HG02938 (cell line): ENCODE results near the gene TNRC18.

Experiments used
- ATAC-seq: cut with Tn5 transposase; IDR thresholded peaks from one replicate; pipeline ENCODE4 v1.9.1; 2021; ENCODE audit warnings: mild to moderate bottlenecking, moderate library complexity; ENCODE audit not compliant: unreplicated experiment

TNRC18 gene

DNA sequence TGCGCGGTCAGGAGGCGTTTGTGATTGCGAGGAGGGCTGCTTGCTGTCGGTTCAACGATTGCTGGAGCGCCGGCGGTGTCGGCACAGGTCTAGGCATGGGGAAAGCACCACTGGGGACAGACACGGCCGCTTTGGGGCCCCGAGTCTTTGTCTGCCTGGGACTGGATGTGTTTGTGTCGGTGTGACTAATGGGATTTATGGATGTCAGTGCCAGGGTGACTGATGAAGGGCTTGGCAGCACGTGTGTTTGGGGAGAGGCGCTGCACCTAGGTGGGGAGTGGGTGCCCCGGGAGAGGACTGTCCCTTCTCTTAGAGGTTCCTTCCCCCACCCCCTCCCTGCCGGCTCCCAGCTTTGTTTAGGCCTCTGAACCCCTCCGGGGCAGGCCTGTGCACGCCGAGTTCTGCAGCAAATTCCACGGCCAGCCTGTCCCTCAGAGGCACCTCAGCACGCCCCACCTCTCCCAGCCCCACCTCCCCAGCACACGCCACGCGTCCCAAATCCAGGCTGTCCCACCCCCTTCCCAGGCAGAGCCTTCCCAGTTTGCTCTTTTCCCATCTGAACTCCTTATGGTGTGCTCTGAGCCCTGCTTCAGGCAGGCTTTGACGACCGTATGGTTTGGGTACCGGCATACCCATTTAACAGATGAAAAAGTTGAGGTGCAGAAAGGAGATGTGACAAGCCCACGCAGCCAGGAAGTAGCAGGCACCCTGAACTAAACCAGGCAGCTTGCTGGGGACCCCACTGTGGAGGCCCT, 6.4 kb upstream of the TNRC18 start:
- no peak for ATAC-seq

DNA sequence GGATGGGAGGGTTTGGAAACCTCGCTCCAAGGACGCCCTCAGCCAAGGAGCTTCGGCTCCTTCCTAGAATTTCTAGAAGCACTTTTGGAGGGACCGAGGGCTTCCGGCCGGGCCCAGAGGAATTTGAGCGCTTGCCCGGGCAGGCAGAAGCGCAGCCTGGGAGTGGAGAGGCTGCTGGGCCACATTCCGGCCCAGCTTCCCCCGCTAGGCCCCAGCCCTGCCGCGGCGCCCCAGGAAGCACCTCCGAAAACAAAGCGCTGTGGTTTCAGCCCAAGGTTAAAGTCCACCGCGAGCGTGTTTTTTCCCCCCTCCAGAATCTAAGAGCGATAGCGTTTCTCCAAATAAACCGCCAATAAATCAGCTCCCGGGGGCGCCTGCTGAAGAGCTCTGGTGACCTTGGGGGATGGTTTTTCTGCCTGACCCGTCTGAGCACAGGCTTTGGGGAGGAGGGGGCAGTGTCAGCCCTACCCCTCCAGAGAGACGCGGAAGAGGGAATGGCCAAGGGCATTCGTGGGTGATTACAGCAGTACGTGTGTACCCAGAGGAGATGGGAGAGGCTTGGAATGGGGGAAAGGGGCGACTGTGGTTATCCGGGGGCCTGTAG, 5.7 kb upstream of the TNRC18 start:
- ATAC-seq: no peak

DNA sequence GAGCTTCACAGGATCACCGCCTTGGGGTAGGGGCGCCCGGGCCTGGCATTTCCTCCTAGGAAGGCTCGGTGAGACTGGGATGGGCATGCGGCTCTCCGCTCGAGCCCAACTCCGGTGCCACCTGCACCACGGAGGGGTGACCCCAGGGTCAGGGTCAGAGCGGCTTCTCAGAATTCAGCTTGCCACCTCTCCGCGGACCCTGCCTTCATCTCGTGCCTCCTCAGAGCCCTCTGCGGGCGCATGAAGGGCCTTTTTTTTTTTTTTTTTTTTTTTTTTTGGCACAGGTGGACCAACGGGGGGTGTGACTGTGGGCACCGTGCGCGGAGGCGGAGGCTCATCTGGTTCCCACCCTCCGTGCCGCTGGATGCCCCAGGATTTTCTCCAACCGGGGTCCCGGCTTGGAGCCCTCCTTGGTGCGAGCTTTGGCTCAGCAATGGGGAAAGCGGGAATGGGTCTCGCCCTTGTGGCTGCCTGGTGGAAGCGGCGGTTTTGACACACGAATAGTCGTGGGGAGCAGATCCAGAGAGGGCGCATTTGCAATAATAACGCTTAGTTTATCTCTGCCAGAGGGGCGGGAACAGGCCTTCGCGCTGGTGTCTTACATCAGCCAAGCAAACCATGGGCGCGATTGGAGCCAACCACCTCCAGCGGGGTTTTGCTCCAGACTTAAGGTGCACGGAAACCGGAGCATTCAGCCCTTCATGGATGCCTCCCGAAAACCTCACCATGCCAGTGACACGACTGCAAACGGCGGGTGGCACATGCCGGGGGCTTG, 5.0 kb upstream of the TNRC18 start:
- no peak for ATAC-seq

DNA sequence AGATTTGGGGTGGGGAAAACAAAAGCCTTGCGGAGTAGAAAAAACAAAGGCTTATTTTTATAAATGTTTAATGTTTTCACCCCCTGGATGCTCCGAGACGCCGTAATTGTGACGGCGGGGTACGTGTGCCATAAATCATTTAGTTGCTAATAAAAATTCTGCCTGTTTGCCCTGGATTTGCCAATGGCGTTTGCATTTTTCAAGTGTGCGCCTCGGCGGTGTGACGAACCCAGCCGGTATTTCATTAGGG, 2.5 kb upstream of the TNRC18 start:
- ATAC-seq: no peak

- no peak for ATAC-seq
Observed at GRCh38 chr7:5425507-5426225, 2.0 kb upstream of the TNRC18 start.

GRCh38 chr7:5424749-5425506, 1.3 kb upstream of the TNRC18 start:
- ATAC-seq: no peak

GRCh38 chr7:5423976-5424748, 528 bp upstream of the TNRC18 start:
- ATAC-seq: no peak

- ATAC-seq: no peak
Observed at GRCh38 chr7:5422396-5423305, 983 bp downstream of the TNRC18 start.

- ATAC-seq: no peak
Observed at GRCh38 chr7:5421714-5422395, 1.8 kb downstream of the TNRC18 start.

- ATAC-seq: no peak
Observed at GRCh38 chr7:5420881-5421713, 2.5 kb downstream of the TNRC18 start.

DNA sequence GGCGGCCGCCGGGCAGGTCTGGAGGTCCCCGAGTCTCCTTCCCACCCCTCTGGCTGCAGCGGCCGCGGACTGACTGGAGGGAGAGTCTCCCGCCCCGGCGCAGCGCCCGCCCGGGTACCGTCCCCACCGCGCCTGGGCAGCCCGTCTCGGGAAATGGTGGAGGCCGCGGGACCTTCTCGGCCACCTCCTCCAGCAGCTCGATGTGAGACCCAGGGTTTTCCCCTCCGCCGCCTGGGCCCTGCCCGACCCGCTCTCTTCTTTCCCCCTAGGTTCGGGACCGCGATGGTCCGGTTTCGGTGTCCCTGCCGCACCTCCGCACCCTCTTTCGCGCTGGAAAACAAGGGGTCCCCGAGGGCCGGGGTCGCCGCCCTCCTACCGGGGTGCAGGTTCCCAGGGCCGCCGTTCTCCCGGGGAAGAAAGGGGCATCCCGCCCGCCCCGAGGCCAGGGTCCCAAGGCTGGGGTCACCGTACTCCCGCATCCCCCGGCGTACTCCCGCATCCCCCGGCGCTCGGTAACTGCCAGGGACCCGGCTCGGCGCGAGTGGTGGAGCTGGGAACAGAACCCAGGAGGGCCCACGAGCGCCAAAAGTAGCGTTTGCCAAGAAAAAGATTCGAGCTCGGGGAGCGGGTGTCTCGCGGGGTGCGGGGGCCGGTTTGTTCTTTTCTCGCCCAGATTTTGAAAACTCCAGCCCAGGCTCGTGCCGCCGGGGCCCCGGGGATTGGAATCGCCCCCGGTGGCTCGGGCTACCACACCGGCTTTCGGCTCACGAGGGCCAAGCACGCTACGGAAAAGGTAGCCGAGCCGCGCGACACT, 3.4 kb downstream of the TNRC18 start:
- ATAC-seq: no peak

DNA sequence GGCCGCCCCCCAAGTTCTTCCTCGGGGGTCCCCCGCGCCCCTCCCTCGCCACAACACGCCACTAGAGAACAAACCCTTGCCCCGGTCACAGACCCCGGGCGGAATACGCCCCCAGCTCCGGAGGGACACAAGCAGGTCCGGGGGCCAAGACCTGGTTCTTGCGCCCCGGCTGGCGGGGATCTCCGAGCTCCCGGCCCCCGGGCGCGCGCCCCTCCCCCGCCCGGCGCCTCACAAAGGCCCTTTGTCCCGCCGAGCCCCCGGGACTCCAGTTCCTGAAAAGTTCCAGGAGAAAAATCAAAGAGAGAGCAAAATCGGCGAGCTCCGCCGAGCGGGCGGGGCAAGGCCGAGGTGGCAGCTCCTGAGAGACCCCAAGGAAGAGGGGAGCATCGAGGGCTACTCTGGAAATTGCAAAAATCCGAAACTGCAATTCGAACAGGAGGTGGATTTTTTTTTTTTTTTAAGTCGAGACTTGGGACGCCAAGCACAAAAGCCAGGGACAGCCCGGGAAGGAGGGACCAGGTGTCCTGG, 4.0 kb downstream of the TNRC18 start:
- no peak for ATAC-seq

DNA sequence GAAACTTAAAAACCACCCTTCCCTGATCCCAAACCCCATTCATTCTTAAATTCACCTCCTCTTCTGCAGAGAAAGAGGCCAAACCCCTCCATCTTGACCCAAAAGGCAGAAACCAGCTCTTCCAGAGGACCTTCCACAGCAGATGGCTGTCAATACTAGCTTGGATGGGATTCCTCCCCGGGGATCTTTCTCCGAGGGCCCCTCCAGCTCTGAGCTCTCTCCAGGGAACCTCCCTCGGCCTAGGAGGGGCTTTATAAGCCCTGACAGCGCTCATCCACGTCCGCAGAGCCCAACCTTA, 5.4 kb downstream of the TNRC18 start:
- no peak for ATAC-seq

GRCh38 chr7:5417106-5418071, 6.2 kb downstream of the TNRC18 start:
- ATAC-seq: no peak

GRCh38 chr7:5414916-5415315, 8.7 kb downstream of the TNRC18 start:
- no peak for ATAC-seq

- no peak for ATAC-seq
Observed at GRCh38 chr7:5413449-5413786, 10.2 kb downstream of the TNRC18 start.
